ENCODE results near the gene NPIPB12. TPM values are rescaled to one million over a fixed set of nuclear protein-coding genes. Genes with fewer than 3 reads are reported as not detected.

The NPIPB12 gene
- total RNA-seq, result 10 to 100 TPM; 22.3 to 26.8 TPM

GRCh38 chr16:29506308-29506707 is at the start of gene NPIPB12:
Gene NPIPB12, minus strand, starts transcription at chr16:29506408.

GRCh38 chr16:29459706-29460646 is 46.2 kb downstream of the NPIPB12 start, which contains the start of gene SULT1A4:
Gene SULT1A4, plus strand, starts transcription at chr16:29459913. Its CDS starts 1,473 bp downstream, at chr16:29461386.

GRCh38 chr16:29454269-29454668 is 51.9 kb downstream of the NPIPB12 start, which contains the start of the genes BOLA2 and SLX1B:
Gene BOLA2, minus strand, starts transcription at chr16:29454351. Its CDS starts 98 bp downstream, at chr16:29454253.
Gene SLX1B, plus strand, starts transcription at chr16:29454533.

Small RNA genes lying within 50 kb of the gene (small RNA-seq; reads per million reads assigned to genes)
- 0 reads per million in 2 donors for gene AC133555.2

Other genes starting within 250 kb of the NPIPB12 start
- gene NPIPB11, start 99.7 kb downstream of the NPIPB12 start, total RNA-seq, result not detected
- gene BOLA2, start 52.1 kb downstream of the NPIPB12 start, total RNA-seq, result 10 to 100 TPM; 20.3 to 41.0 TPM
- gene SLX1B, start 51.9 kb downstream of the NPIPB12 start, total RNA-seq, result 10 to 100 TPM in 1 of 2 donors, 1 to 10 TPM in 1; 9.6 to 17.3 TPM
- gene SULT1A4, start 46.5 kb downstream of the NPIPB12 start, total RNA-seq, result under 1 TPM; 0.67 to 0.69 TPM
- gene SPN, start 156.8 kb upstream of the NPIPB12 start, total RNA-seq, result not detected
- gene QPRT, start 172.8 kb upstream of the NPIPB12 start, total RNA-seq, result 100 to 1,000 TPM; 137 to 148 TPM
- gene C16orf54, start 239.6 kb upstream of the NPIPB12 start, total RNA-seq, result not detected

Measured in melanocyte of skin (primary cell).